DOHH2 (cell line): ENCODE results near the gene THRAP3.

Source experiments
- H3F3A ChIP-seq: fragments of 200-600 bp; sonication (generic), shearing (Covaris generic); 2 replicates; pipeline ENCODE4 v1.6.0; 2016; ENCODE audit warnings: antibody characterized with exemption, mild to moderate bottlenecking; ENCODE audit not compliant: control insufficient read depth, insufficient read depth
- H3K27ac ChIP-seq: fragments of 200-600 bp; sonication (generic); 2 replicates; pipeline ENCODE4 v1.5.1; 2014; ENCODE audit warnings: low read depth, mild to moderate bottlenecking, low read length, moderate library complexity
- H3K27me3 ChIP-seq: fragments of 200-600 bp; sonication (generic); 2 replicates; pipeline ENCODE4 v1.6.1; 2014; ENCODE audit warnings: mild to moderate bottlenecking, low read length, mixed read lengths; ENCODE audit not compliant: control insufficient read depth
- H3K36me3 ChIP-seq: fragments of 200-600 bp; sonication (generic); 2 replicates; pipeline ENCODE4 v1.6.1; 2014; ENCODE audit warnings: mild to moderate bottlenecking, low read length, moderate library complexity, mixed read lengths; ENCODE audit not compliant: control insufficient read depth
- H3K4me1 ChIP-seq: fragments of 200-600 bp; sonication (generic); 2 replicates; pipeline ENCODE4 v1.6.1; 2014; ENCODE audit warnings: mild to moderate bottlenecking, low read length, mixed read lengths; ENCODE audit not compliant: control insufficient read depth
- H3K4me2 ChIP-seq: fragments of 200-600 bp; sonication (generic); 2 replicates; pipeline ENCODE4 v1.6.0; 2014; ENCODE audit warnings: mild to moderate bottlenecking, low read length, moderate library complexity
- H3K4me3 ChIP-seq: fragments of 200-600 bp; sonication (generic); 2 replicates; pipeline ENCODE4 v1.5.1; 2014; ENCODE audit warnings: mild to moderate bottlenecking, low read length, mixed read lengths
- H3K79me2 ChIP-seq: fragments of 200-600 bp; sonication (generic); 2 replicates; pipeline ENCODE4 v1.6.1; 2014; ENCODE audit warnings: mild to moderate bottlenecking, low read length, mixed read lengths; ENCODE audit not compliant: control insufficient read depth
- H3K9me2 ChIP-seq: fragments of 200-600 bp; sonication (generic); replicated peaks from 2 replicates; pipeline ENCODE4 v1.6.1; 2014; ENCODE audit warnings: mild to moderate bottlenecking, low read length, mixed read lengths; ENCODE audit not compliant: control insufficient read depth
- H3K9me3 ChIP-seq: fragments of 200-600 bp; sonication (generic); 2 replicates; pipeline ENCODE4 v1.6.1; 2014; ENCODE audit warnings: antibody characterized with exemption, low read length, mixed read lengths; ENCODE audit not compliant: control insufficient read depth, insufficient read depth
- H4K20me1 ChIP-seq: fragments of 200-600 bp; sonication (generic); 2 replicates; pipeline ENCODE4 v1.6.0; 2014; ENCODE audit warnings: low read depth, mild to moderate bottlenecking, antibody characterized with exemption, low read length, moderate library complexity; ENCODE audit not compliant: control insufficient read depth, insufficient read depth
- EZH2phosphoT487 ChIP-seq: fragments of 200-600 bp; sonication (generic); IDR thresholded peaks from 2 replicates; pipeline ENCODE4 v1.6.1; 2017; ENCODE audit warnings: borderline replicate concordance, mild to moderate bottlenecking, antibody characterized with exemption, low read length, moderate library complexity, mixed read lengths
- TF ChIP-seq, protein P1 (sequence below): fragments of 200-600 bp; sonication (generic); IDR thresholded peaks from one replicate; pipeline ENCODE4 v1.5.1; 2014; ENCODE audit warnings: antibody characterized with exemption, mild to moderate bottlenecking, low read depth, low read length; ENCODE audit not compliant: poor library complexity, severe bottlenecking

The THRAP3 gene

DNA sequence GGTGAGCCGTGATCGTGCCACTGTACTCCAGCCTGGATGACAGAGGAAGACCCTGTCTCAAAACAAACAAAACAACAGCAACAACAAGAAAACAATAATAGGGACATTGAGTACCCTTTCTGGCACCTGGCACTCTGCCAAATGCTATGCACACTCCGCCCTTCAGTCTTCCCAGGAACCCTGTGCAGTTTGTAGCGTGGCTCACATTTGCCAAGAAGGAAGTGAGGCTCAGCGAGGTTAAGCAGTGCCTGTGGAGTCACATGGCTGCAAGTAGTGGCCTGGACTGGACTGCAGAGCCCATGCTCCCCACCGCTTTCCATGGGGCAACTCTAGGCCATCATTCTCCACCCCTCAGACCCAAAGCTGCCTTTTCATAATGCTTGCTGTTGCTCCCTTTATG is 104.5 kb downstream of the THRAP3 start:
- Histone ChIP-seq H3K9me2 (no peaks in the 10 kb centered on the region), H3K79me2 (no peaks in the 10 kb centered on the region), H4K20me1 (no peaks in the 10 kb centered on the region), H3F3A (no peaks in the 10 kb centered on the region), H3K27me3 (0 out of 2 replicates have a peak, but pooled peaks cover 2% of the 10 kb centered on the region), H3K4me2 (no peak overlapping the region), H3K36me3 (no peaks in the 10 kb centered on the region), H3K27ac (no peak overlapping the region), H3K9me3 (no peaks in the 10 kb centered on the region), H3K4me3 (no peak overlapping the region), H3K4me1 (peaks cover 10% of the 10 kb centered on the region)
- TF ChIP-seq EZH2phosphoT487: no peak

DNA sequence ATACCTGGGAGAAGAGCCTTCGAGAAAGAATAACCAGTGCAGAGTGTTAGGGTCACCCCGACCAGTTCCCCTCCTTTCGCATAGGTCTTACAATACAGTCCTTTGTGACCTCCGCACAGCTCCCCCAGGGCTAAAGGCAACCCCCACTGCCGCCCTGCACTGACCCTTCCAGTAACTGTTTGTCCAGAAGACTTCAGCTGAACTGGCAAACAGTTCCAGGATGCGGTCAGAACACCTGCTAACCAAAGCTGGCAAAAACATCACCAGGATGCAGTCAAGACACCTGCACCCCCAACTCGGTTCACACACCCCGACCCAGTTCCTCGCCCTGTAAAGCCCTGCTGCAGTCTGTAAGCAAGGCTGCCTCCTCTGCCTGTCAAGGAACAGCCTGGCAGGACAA is 105.6 kb downstream of the THRAP3 start:
- no peaks in the 10 kb centered on the region for H4K20me1 ChIP-seq
- no peaks in the 10 kb centered on the region for H3K9me2 ChIP-seq
- H3K4me2 ChIP-seq: no peak overlapping the region
- H3K4me3 ChIP-seq: no peak overlapping the region
- H3K4me1 ChIP-seq: no peaks in the 10 kb centered on the region
- TF ChIP-seq, protein P1, sequence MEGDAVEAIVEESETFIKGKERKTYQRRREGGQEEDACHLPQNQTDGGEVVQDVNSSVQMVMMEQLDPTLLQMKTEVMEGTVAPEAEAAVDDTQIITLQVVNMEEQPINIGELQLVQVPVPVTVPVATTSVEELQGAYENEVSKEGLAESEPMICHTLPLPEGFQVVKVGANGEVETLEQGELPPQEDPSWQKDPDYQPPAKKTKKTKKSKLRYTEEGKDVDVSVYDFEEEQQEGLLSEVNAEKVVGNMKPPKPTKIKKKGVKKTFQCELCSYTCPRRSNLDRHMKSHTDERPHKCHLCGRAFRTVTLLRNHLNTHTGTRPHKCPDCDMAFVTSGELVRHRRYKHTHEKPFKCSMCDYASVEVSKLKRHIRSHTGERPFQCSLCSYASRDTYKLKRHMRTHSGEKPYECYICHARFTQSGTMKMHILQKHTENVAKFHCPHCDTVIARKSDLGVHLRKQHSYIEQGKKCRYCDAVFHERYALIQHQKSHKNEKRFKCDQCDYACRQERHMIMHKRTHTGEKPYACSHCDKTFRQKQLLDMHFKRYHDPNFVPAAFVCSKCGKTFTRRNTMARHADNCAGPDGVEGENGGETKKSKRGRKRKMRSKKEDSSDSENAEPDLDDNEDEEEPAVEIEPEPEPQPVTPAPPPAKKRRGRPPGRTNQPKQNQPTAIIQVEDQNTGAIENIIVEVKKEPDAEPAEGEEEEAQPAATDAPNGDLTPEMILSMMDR: no peak
- no peak for TF ChIP-seq EZH2phosphoT487
- no peaks in the 10 kb centered on the region for H3K27me3 ChIP-seq
- H3K9me3 ChIP-seq: no peaks in the 10 kb centered on the region
- no peaks in the 10 kb centered on the region for H3K36me3 ChIP-seq
- no peaks in the 10 kb centered on the region for H3F3A ChIP-seq
- no peak overlapping the region for H3K27ac ChIP-seq
- H3K79me2 ChIP-seq: no peaks in the 10 kb centered on the region

DNA sequence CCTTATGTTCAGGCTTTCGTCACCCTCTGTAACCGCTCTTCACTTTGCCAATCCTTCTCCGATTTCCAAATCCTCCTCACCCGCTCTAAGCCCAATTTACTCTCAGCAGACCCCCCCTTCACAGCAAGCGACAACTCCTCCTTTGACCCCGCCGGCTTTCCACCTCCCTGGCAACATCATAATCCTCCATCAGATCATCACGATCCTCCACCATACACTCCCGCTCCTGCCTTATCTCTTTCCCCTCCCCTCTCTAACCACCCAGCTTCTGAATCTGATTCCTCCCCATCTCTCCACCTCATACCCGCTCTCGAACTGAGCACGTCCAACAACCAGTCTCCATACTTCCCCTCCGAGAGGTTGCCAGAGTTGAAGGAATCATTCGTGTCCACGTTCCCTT is 106.7 kb downstream of the THRAP3 start:
- Histone ChIP-seq H3K27me3 (no peaks in the 10 kb centered on the region), H4K20me1 (no peaks in the 10 kb centered on the region), H3K79me2 (no peaks in the 10 kb centered on the region), H3K4me1 (no peaks in the 10 kb centered on the region), H3K36me3 (no peaks in the 10 kb centered on the region), H3F3A (no peaks in the 10 kb centered on the region), H3K9me3 (no peaks in the 10 kb centered on the region), H3K9me2 (no peaks in the 10 kb centered on the region), H3K4me3 (no peak overlapping the region), H3K27ac (no peak overlapping the region), H3K4me2 (no peak overlapping the region)
- TF ChIP-seq EZH2phosphoT487: no peak
- TF ChIP-seq, protein P1: no peak

DNA sequence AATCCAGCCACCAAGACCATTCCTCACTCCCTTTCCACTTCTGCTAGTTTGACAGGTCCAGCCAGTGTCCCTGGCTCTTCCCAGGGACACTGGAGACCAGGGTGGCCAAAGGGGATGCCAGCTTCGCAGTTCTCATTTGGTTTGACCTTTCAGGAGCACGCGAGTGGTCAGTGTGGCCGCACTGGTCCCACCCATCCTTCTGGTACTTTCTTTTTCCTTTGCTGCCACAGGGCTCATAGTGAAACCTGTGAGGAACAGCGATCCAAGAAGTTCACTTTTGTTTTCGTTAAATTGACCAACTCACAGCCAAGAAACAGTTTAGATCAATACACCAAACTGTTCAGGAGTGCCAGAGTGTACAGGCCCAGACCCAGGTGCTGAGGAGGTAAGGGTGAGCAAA is 113.6 kb downstream of the THRAP3 start:
- Histone ChIP-seq H3K9me2 (no peaks in the 10 kb centered on the region), H3K79me2 (no peaks in the 10 kb centered on the region), H3F3A (no peaks in the 10 kb centered on the region; the same call in 1 of the 2 replicates), H3K27me3 (no peaks in the 10 kb centered on the region), H4K20me1 (no peaks in the 10 kb centered on the region; the same call in 1 of the 2 replicates), H3K4me1 (peaks cover 6% of the 10 kb centered on the region), H3K4me3 (no peak overlapping the region), H3K27ac (no peak overlapping the region), H3K36me3 (peaks cover 27% of the 10 kb centered on the region), H3K4me2 (no peak overlapping the region), H3K9me3 (no peaks in the 10 kb centered on the region)
- TF ChIP-seq, protein P1: no peak
- TF ChIP-seq EZH2phosphoT487: no peak
